Endothelial cell of umbilical vein (primary cell): ENCODE data around the gene ADARB1. TPM values are rescaled to one million over a fixed set of nuclear protein-coding genes. Genes with fewer than 3 reads are reported as not detected.

Experiments
- BruUV-seq: library from RNA; stranded (reverse); fragments of 400-500 nt; replicated peaks from 2 replicates; lab custom pipeline; 2021; lab: Mats Ljungman, UMichigan
- CTCF ChIA-PET: fragments of 300-600, 350-600 bp; sonication (Branson Sonifier 250); formaldehyde crosslinking; loops from one replicate; lab custom pipeline; 2021; ENCODE audit warnings: antibody characterized with exemption, inconsistent platforms; lab: Charles Lee
- POLR2A ChIA-PET: fragments of 300-600, 350-600 bp; sonication (Branson Sonifier 250); formaldehyde crosslinking; loops from one replicate; lab custom pipeline; 2021; ENCODE audit warnings: antibody characterized with exemption, inconsistent platforms; lab: Charles Lee
- DNase-seq: peaks from one replicate; pipeline ENCODE4 v3.0.0-alpha.2; 2011; ENCODE audit warnings: low read depth, low spot score
- FAIRE-seq: peaks from 2 replicates; lab custom pipeline; 2011; peaks lifted over from hg19 to GRCh38; lab: Jason Lieb, UNC
- H2AFZ ChIP-seq: 2 replicates; pipeline ENCODE4 v1.6.0; 2012; ENCODE audit warnings: low read depth, low read length, control low read depth, inconsistent platforms
- H3K27ac ChIP-seq: 2 replicates; pipeline ENCODE4 v1.5.1; 2011; ENCODE audit warnings: low read depth, mild to moderate bottlenecking, control low read depth, low read length, moderate library complexity; ENCODE audit not compliant: insufficient read depth
- H3K27me3 ChIP-seq, 2 experiments: 2 replicates each; pipeline versions ENCODE4 v1.6.0 to v1.6.1; 2011; ENCODE audit warnings: low read length in 2 of 2, mixed read lengths in 1 of 2; ENCODE audit not compliant: control insufficient read depth in 2 of 2, insufficient read depth in 2 of 2
- H3K36me3 ChIP-seq, 2 experiments: 2 replicates in 1 of 2; 3 replicates in 1 of 2; pipeline ENCODE4 v1.5.1; 2011; ENCODE audit warnings: low read length in 2 of 2, mild to moderate bottlenecking in 1 of 2, moderate library complexity in 1 of 2; ENCODE audit not compliant: control insufficient read depth in 2 of 2, insufficient read depth in 2 of 2; ENCODE audit errors: extremely low read depth in 1 of 2
- H3K4me1 ChIP-seq: 3 replicates; pipeline ENCODE4 v1.5.1; 2011; ENCODE audit warnings: mild to moderate bottlenecking, low read length; ENCODE audit not compliant: control insufficient read depth, insufficient read depth; ENCODE audit errors: extremely low read depth
- H3K4me2 ChIP-seq: 2 replicates; pipeline ENCODE4 v1.6.1; 2011; ENCODE audit warnings: low read length, control low read depth, mixed read lengths; ENCODE audit not compliant: insufficient read depth
- H3K4me3 ChIP-seq, 3 experiments: fragments of 200-600 bp in 1 of 3; sonication (generic), shearing (Covaris generic) in 1 of 3; replicated peaks in 1 of 3; 2 replicates each; pipeline ENCODE4 v1.5.1; 2011 to 2016; ENCODE audit warnings: control low read depth in 3 of 3, low read length in 3 of 3, mild to moderate bottlenecking in 2 of 3, inconsistent platforms in 1 of 3, low read depth in 1 of 3, moderate library complexity in 1 of 3; ENCODE audit not compliant: insufficient read depth in 1 of 3
- H3K79me2 ChIP-seq: 2 replicates; pipeline ENCODE4 v1.6.0; 2012; ENCODE audit warnings: low read length, inconsistent platforms; ENCODE audit not compliant: control insufficient read depth, insufficient read depth
- H3K9ac ChIP-seq: replicated peaks from 2 replicates; pipeline ENCODE3; 2011; ENCODE audit warnings: low read length, control low read depth; ENCODE audit not compliant: insufficient read depth; ENCODE audit errors: extremely low read depth
- H3K9me1 ChIP-seq: replicated peaks from 3 replicates; pipeline ENCODE4 v1.6.0; 2011; ENCODE audit warnings: mild to moderate bottlenecking, low read length; ENCODE audit not compliant: control insufficient read depth, insufficient read depth; ENCODE audit errors: extremely low read depth
- H3K9me3 ChIP-seq: replicated peaks from 2 replicates; pipeline ENCODE4 v1.5.1; 2012; ENCODE audit warnings: low read length, inconsistent platforms; ENCODE audit not compliant: control insufficient read depth, insufficient read depth
- H4K20me1 ChIP-seq: replicated peaks from 2 replicates; pipeline ENCODE3; 2011; ENCODE audit warnings: mild to moderate bottlenecking, low read length; ENCODE audit not compliant: control insufficient read depth, insufficient read depth; ENCODE audit errors: extremely low read depth
- EZH2 ChIP-seq: IDR thresholded peaks from 2 replicates; pipeline ENCODE4 v1.6.1; 2012; ENCODE audit warnings: borderline replicate concordance, low read depth, mild to moderate bottlenecking, moderate library complexity, low read length, inconsistent platforms; ENCODE audit not compliant: severe bottlenecking
- FOS ChIP-seq: IDR thresholded peaks from 2 replicates; pipeline ENCODE4 v1.6.1; 2011; ENCODE audit warnings: mild to moderate bottlenecking, low read length, moderate library complexity, borderline replicate concordance; ENCODE audit not compliant: insufficient read depth
- GATA2 ChIP-seq: IDR thresholded peaks from 2 replicates; pipeline ENCODE4 v1.7.0; 2011; ENCODE audit warnings: low read depth, mild to moderate bottlenecking, moderate library complexity, mixed read lengths, low read length; ENCODE audit not compliant: insufficient read length, insufficient read depth
- JUN ChIP-seq: IDR thresholded peaks from 2 replicates; pipeline ENCODE4 v1.6.1; 2011; ENCODE audit warnings: borderline replicate concordance, low read depth; ENCODE audit not compliant: insufficient read length, insufficient read depth
- MYC ChIP-seq: IDR thresholded peaks from one replicate; pipeline ENCODE4 v1.6.1; 2011; ENCODE audit warnings: mild to moderate bottlenecking, low read depth, low read length
- POLR2A ChIP-seq: IDR thresholded peaks from 2 replicates; pipeline ENCODE4 v1.6.1; 2012; ENCODE audit warnings: low read depth, mild to moderate bottlenecking, control low read depth, low read length
- POLR2AphosphoS5 ChIP-seq: IDR thresholded peaks from 2 replicates; pipeline ENCODE4 v1.6.1; 2012; ENCODE audit warnings: low read depth, mild to moderate bottlenecking, control low read depth, low read length, moderate library complexity; ENCODE audit not compliant: insufficient read depth
- dilution Hi-C: fragments of 300-500 bp; cut with MboI; formaldehyde crosslinking; loops from one replicate; pipeline ENCODE4 v1.15.0; 2019; ENCODE audit warnings: low sequenced_read_pairs; ENCODE audit not compliant: extremely low pct_ligation_motif_present
- intact Hi-C: fragments of 100-400 bp; cut with micrococcal nuclease; formaldehyde crosslinking; loops from one replicate; pipeline ENCODE4 v1.10.0; 2022
- polyA plus RNA-seq, 4 experiments: library from polyadenylated mRNA; depleted of rRNA in 3 of 4; stranded (reverse) in 3 of 4; unstranded in 1 of 4; fragments of >200 nt; gene quantifications; 2 replicates each; pipeline versions ENCODE4 v1.2.1 to v1.2.3, GENCODE V29; 2011 to 2012; ENCODE audit warnings: missing spikeins in 1 of 4
- total RNA-seq: library from RNA; stranded (reverse); gene quantifications from 2 replicates; pipeline ENCODE4 v1.2.3, GENCODE V29; 2021
- TF ChIP-seq, protein P1 (sequence below), 2 donors: IDR thresholded peaks; 1 replicate in 1 of 2; 2 replicates in 1 of 2; pipeline ENCODE4 v1.5.1; 2011; ENCODE audit warnings: low read length in 2 of 2, mild to moderate bottlenecking in 2 of 2, moderate library complexity in 2 of 2, control low read depth in 1 of 2, inconsistent platforms in 1 of 2, low read depth in 1 of 2; ENCODE audit not compliant: insufficient read depth in 1 of 2; ENCODE audit errors: extremely low read depth in 1 of 2
- TF ChIP-seq, protein P2 (sequence below): IDR thresholded peaks from 2 replicates; pipeline ENCODE4 v1.6.1; 2011; ENCODE audit not compliant: insufficient read depth, insufficient read length

ADARB1 gene
- total and polyA plus RNA-seq, 2 donors (not counting 3 experiments of a cell fraction or from before 2014, with no cell fraction given), result 32.5 to 54.3 TPM

DNA sequence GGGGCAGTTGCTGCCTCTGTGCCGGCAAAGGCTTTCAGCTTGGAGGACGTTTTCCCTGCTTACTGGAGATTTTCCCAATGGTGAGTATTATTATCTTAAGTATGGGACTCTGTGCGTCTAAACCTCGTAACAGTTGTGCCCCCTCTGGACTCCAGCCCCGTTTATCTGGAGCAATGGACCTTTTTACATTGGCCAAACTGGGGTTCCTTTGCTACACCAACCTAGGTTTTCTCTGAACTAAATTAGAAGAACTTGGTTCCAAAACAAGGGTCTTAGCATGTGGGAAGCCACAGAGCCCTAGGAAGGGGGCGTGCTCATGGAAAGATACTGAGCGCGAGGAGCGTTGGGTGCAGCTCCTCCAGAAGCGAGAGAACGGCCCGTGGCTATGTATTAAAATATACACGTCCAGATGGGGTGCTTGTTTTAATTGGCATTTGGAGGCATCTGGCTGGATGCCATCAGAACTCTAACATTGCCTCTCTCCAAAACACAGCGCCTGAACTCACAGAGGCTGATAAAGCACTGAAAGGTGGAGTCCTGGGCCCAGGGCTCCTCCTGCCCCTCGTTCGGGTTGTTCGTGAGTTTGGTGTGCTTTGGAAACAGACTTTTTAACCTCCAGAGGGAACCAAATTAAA, 184.9 kb downstream of the ADARB1 start:
- no TSS peak for BruUV-seq
- CTCF ChIA-PET, result no interaction called here
- Histone ChIP-seq H3K9me3 (no peaks in the 10 kb centered on the region), H3K4me3 (no peak overlapping the region), H4K20me1 (no peaks in the 10 kb centered on the region), H2AFZ (no peak overlapping the region), H3K79me2 (no peaks in the 10 kb centered on the region), H3K4me1 (no peaks in the 10 kb centered on the region), H3K9ac (no peak overlapping the region), H3K4me2 (no peak overlapping the region), H3K9me1 (no peaks in the 10 kb centered on the region), H3K27ac (no peak overlapping the region), H3K36me3 (peaks cover 0 to 9% of the 10 kb centered on the region in 2 experiments), H3K27me3 (no peaks in the 10 kb centered on the region)
- POLR2A ChIA-PET, result interaction anchor here (0.6 kb wide), 1 partner anchor 28 kb away, joined by 7 read pairs; the partner anchor contains the start of gene POFUT2
- dilution Hi-C loops, result no loop called here
- intact Hi-C loops, result no loop called here
- FAIRE-seq (no peak), DNase-seq (no peak)
- TF ChIP-seq JUN (no peak), EZH2 (no peak), MYC (no peak), POLR2AphosphoS5 (no peak), FOS (no peak), GATA2 (no peak), POLR2A (no peak)
- TF ChIP-seq, protein P1, sequence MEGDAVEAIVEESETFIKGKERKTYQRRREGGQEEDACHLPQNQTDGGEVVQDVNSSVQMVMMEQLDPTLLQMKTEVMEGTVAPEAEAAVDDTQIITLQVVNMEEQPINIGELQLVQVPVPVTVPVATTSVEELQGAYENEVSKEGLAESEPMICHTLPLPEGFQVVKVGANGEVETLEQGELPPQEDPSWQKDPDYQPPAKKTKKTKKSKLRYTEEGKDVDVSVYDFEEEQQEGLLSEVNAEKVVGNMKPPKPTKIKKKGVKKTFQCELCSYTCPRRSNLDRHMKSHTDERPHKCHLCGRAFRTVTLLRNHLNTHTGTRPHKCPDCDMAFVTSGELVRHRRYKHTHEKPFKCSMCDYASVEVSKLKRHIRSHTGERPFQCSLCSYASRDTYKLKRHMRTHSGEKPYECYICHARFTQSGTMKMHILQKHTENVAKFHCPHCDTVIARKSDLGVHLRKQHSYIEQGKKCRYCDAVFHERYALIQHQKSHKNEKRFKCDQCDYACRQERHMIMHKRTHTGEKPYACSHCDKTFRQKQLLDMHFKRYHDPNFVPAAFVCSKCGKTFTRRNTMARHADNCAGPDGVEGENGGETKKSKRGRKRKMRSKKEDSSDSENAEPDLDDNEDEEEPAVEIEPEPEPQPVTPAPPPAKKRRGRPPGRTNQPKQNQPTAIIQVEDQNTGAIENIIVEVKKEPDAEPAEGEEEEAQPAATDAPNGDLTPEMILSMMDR (IDR thresholded peaks at IDR 0.05; ENCODE audit: extremely low read depth in 1 of 2, insufficient read depth in 1 of 2, low read depth in 1 of 2, low read length in 2 of 2), result no peak
- TF ChIP-seq, protein P2, sequence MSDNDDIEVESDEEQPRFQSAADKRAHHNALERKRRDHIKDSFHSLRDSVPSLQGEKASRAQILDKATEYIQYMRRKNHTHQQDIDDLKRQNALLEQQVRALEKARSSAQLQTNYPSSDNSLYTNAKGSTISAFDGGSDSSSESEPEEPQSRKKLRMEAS, result no peak
